Measurements from ENCODE around the gene TECPR1. TPM values are rescaled to one million over a fixed set of nuclear protein-coding genes. Genes with fewer than 3 reads are reported as not detected.

TECPR1 gene
- total RNA-seq, 1 experiment from 2014 or later = 14.5 TPM

DNA sequence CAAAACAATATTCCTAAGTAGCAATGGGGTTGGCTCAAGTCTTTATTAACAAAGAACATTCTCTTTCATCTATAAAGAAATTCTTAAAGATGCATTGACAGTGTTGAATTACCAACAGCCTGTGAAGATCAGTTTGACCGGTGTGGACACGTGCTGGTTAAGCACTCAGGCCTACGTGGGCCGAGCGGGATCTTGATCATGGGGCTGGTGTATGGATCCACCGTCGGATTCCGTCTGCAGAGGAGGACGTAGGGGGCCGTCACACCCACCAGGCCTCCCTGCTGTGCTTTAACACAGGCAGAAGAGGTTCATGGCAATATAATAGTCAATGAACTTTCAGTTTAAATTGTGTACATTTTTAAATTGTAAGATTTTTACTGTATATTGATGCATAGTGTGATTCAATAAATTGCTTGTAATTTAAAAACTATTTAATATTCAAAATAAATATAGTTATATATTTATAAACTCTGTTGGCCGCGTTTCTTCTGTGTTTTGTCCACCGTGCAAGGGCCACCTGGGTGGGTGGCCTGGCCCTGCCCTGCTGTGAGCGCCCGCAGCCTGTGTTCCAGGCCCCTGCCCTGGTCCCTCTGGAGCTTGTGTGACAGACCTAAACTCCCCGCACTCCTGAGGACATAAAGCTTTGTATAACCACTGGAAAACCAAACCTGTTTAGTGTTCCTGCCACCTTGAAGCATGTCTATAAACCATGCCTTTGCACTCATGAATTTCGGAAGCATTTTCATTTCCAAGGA is 42.7 kb downstream of the TECPR1 start:
- no peaks in the 10 kb centered on the region for H3K9me3 ChIP-seq (replicated peaks)
- H3K4me1 ChIP-seq = no peaks in the 10 kb centered on the region
- H3K36me3 ChIP-seq = no peaks in the 10 kb centered on the region
- DNase-seq = no peak
- H3K27ac ChIP-seq = no peak overlapping the region
- H3K4me3 ChIP-seq = no peak overlapping the region
- no peaks in the 10 kb centered on the region for H3K27me3 ChIP-seq

DNA sequence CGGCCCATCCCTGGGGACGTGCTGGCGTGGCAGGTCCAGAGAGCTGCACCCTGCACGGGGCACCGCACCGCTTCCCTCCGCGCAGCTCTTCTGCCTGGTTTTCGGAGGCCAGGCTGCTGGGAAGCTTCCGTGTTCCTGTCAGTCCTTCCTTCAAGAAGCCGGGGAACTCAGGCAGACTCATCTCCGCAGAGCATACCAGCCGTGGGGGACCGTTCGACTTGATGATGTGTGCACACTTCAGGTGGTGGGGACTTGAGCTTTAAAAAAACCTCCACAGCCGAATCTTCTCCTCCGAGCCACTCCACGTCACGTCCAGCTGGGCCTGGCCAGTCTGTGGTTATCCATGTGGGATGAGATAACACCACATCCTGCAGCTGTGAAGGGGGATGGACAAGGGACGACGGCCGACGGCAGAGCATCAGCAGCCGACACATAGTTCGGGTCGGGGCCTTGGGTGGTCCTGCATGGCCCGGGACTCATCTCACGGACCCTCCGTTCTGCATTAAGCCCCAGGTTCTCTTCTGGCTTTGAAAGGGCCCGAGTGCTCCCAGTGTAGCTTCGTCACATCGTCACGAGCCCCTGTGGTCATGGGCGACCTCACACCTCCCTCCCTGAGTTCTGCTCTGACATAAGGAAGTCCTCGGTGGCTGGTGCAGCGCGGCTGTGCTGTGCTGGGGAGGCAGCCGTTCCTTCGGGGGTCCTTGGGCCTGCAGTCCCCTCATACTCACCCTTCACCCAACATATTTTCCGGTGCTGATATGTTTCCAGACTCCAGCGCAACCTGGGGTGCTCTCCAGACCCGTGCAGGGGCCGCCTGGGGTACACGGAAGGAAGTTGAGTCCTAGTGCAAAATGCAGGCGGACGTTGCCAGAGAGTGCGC is 45.3 kb downstream of the TECPR1 start:
- no peaks in the 10 kb centered on the region for H3K4me1 ChIP-seq
- H3K9me3 ChIP-seq (replicated peaks) = no peaks in the 10 kb centered on the region
- no peaks in the 10 kb centered on the region for H3K36me3 ChIP-seq
- no peak overlapping the region for H3K4me3 ChIP-seq
- H3K27me3 ChIP-seq = no peaks in the 10 kb centered on the region
- no peak overlapping the region for H3K27ac ChIP-seq
- no peak for DNase-seq

DNA sequence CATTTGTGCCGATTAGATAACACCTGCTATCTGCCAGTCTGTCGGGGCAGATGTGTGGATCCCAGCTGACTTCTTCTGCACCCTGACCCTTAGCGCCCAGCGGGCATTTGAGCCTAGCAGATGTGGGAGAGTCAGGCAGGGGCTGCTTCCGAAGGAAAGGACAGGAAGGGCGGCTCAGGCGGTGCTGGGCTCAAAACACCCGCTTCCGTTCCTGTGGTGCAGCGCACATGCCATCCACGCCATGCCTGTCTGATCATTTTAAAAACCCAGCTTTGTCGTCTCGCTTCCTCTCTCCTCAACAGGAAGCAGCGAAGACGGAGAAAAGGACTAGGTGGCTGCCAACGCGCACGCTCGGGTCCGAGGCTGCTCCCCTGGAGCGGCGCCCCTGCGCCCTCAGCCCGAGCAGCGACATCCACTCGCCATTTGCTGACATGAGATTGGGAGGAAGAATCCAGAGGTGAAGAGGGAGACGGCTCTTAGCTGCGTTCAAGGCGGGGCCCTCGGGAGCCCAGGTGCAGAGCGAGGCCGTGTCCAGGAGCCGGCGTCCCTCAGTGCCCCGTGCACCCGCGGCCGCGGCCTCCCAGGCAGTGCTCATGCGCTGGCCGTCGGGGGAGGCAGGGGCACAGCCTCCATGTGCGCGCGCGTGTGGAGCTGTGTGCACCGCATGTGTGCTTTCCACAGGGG is 46.7 kb downstream of the TECPR1 start:
- Histone ChIP-seq H3K27ac (no peak overlapping the region), H3K27me3 (no peaks in the 10 kb centered on the region), H3K9me3 (replicated peaks) (no peaks in the 10 kb centered on the region), H3K36me3 (no peaks in the 10 kb centered on the region), H3K4me3 (no peak overlapping the region), H3K4me1 (peaks cover 4% of the 10 kb centered on the region; the same call in 1 of the 2 replicates)
- no peak for DNase-seq

DNA sequence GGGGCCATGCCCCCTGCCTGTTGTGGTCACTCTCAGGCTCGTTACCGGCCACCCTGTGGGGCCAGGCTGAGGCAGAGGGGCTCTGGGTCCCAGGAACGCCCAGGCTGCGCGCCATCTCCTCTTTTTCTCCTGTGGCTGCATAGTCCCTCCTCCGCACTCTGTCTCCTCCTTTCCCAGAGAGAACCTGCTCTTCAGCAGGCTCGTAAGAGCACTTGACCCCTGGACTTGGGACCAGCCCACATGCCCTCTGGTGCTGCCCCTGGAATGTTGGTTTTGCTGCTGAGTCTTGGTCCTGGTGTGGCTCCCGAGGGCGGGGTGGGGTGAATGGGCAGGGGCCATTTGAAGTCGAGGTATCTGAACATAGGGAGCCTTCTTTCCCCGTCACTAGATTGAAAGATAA is 47.4 kb downstream of the TECPR1 start:
- H3K27me3 ChIP-seq = no peaks in the 10 kb centered on the region
- no peak overlapping the region for H3K4me3 ChIP-seq
- no peaks in the 10 kb centered on the region for H3K9me3 ChIP-seq (replicated peaks)
- H3K36me3 ChIP-seq = no peaks in the 10 kb centered on the region
- peaks cover 6% of the 10 kb centered on the region; the same call in 1 of the 2 replicates for H3K4me1 ChIP-seq
- no peak overlapping the region for H3K27ac ChIP-seq
- DNase-seq = no peak

DNA sequence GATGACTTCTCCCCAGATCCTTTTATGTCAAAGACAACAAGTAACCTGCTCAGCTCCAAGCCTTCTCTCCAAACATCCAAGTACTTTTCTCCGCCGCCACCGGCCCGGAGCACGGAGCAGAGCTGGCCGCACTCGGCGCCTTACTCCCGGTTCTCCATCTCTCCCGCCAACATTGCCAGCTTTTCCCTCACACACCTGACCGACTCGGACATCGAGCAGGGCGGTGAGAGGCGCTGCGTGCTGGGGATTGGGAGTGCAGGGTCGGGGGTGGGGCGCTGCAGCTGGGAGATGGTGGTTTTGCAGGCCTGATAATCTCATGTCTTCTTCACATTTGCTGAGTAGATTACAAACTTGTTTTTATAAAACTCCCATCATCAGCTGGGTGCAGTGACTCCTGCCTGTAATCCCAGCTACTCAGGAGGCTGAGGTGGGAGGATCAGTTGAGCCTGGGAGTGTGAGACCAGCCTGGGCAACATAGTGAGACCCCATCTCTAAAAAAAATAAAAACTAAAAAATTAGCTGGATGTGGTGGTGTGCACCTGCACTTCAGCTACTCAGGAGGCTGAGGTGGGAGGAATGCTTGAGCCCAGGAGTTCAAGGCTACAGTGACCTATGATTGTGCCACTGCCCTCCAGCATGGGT is 47.9 kb downstream of the TECPR1 start:
- H3K27ac ChIP-seq = no peak overlapping the region
- no peak for DNase-seq

DNA sequence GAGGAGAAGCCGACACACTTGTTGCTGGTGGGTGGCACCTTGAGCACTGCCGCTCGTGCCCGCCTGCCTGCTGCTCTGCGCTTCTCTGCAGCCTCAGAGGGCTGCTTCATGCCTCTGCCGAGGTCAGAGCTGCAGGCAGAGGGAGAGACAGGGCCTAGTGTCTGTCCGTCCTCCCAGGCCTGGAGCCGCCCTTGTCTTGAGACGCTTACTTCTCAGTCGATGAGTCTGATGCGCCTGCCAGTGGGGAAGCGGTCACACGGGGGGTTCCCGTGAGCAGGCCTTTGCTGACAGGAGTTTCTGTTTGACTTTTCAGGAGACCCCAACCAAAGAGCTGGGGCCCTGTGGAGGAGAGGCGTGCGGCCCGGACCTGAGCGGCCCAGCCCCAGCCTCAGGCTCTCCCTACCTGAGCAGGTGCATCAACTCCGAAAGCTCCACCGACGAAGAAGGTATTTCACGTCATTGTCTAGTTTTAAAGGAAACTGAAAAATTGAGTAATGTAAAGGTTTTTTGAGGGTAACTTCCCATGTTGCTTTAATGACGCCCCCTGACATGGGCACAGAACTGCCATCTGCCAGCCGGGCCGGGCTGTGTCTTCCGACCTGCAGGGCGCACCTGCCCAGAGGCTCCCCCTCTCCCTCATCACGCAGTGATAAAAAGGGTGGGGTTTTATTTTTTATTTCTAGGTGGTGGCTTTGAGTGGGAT is 48.6 kb downstream of the TECPR1 start:
- no peaks in the 10 kb centered on the region for H3K27me3 ChIP-seq
- no peaks in the 10 kb centered on the region for H3K9me3 ChIP-seq (replicated peaks)
- H3K4me3 ChIP-seq = no peak overlapping the region
- H3K27ac ChIP-seq = no peak overlapping the region
- no peaks in the 10 kb centered on the region for H3K36me3 ChIP-seq
- H3K4me1 ChIP-seq = peaks cover 6% of the 10 kb centered on the region; the same call in 1 of the 2 replicates
- DNase-seq = no peak

More for the DNA sequence above, 47.9 kb downstream of the TECPR1 start:
- H3K4me3 ChIP-seq = no peak overlapping the region
- H3K27me3 ChIP-seq = no peaks in the 10 kb centered on the region
- no peaks in the 10 kb centered on the region for H3K9me3 ChIP-seq (replicated peaks)
- H3K4me1 ChIP-seq = peaks cover 6% of the 10 kb centered on the region; the same call in 1 of the 2 replicates
- no peaks in the 10 kb centered on the region for H3K36me3 ChIP-seq

DNA sequence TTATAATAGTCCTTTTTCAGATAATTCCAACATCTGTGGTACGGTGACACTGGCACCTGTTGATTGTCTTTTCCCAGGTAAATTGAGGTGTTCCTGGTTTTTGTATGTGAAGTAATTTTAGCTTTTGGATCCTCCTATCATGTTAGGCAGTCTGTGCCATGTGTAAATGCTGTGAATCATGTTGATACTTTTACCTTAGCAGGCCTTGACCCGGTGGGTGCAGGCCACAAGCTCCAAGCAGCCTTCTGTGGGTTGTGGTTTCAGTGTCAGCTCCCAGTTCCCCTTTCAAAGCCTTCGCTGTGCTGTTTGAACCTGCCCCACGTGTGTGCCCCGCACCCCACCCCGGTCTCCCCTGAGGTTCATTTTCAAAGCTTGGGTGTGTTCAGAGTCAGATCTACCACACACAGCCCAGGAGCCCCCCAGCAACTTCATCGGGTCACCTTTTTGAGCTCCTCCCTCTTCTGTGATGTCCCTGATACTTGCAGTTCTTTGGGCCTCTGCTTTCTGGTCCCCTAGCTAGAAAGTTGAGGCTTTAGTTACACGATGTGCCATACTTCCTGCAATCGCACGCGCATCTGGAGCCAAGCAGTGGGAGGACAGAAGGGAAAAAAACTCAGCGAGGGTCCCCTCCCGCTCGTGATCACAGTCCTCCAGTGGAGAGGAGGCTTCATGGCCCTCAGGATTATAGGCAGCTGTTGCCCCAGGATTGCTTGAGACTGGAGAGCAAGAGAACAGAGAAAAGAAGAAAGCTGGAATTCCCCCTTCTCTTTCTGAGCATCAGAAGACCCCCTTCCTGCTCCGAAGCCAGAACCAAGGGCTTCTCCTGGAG is 49.5 kb downstream of the TECPR1 start:
- no peaks in the 10 kb centered on the region for H3K27me3 ChIP-seq

DNA sequence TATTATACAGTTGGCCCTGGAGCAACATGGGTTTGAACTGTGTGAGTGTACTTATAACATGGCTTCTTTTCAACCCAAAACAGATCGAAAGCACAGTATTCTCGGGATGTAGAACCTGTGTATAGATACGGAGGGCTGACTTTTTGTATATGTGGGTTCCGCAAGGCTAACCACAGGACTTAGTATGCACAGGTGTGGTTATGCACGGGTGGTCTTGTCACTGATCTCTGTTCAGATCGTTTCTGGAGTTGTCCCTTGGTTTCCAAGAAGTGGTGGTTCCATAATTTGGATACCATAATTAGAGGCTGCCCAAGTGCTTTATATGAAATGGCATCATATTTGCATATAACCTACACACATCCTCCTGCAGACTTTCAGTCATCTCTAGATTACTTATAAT is 51.7 kb downstream of the TECPR1 start:
- Histone ChIP-seq H3K27ac (no peak overlapping the region), H3K9me3 (replicated peaks) (no peaks in the 10 kb centered on the region), H3K4me1 (peaks cover 6% of the 10 kb centered on the region; the same call in 1 of the 2 replicates), H3K27me3 (no peaks in the 10 kb centered on the region), H3K4me3 (no peak overlapping the region), H3K36me3 (no peaks in the 10 kb centered on the region)
- DNase-seq = no peak

More for the DNA sequence above, 49.5 kb downstream of the TECPR1 start:
- peaks cover 6% of the 10 kb centered on the region; the same call in 1 of the 2 replicates for H3K4me1 ChIP-seq
- H3K9me3 ChIP-seq (replicated peaks) = no peaks in the 10 kb centered on the region
- no peak overlapping the region for H3K27ac ChIP-seq
- no peak for DNase-seq
- H3K36me3 ChIP-seq = no peaks in the 10 kb centered on the region
- no peak overlapping the region for H3K4me3 ChIP-seq

DNA sequence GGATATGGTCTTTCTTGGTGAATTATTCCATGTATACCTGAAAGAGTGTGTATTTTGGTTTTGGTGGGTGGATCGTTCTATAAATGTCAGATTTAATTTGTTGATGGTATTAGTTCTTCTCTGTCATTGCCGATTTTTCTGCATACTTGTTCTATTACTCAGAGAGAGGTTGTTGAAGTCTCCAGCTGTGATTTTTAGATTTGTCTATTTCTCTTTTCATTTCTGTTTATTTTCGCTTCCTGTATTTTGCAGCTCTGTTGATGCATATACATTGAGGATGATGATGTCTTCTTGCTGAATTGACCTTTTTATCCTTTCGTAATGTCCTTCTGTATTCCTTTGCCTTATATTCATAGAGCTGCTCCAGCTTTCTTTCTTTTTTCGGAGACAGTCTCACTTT is 52.9 kb downstream of the TECPR1 start:
- H3K4me1 ChIP-seq = peaks cover 6% of the 10 kb centered on the region; the same call in 1 of the 2 replicates
- H3K4me3 ChIP-seq = no peak overlapping the region
- H3K27ac ChIP-seq = no peak overlapping the region
- H3K27me3 ChIP-seq = no peaks in the 10 kb centered on the region
- no peak for DNase-seq
- H3K9me3 ChIP-seq (replicated peaks) = no peaks in the 10 kb centered on the region
- H3K36me3 ChIP-seq = no peaks in the 10 kb centered on the region; the same call in 1 of the 2 replicates

DNA sequence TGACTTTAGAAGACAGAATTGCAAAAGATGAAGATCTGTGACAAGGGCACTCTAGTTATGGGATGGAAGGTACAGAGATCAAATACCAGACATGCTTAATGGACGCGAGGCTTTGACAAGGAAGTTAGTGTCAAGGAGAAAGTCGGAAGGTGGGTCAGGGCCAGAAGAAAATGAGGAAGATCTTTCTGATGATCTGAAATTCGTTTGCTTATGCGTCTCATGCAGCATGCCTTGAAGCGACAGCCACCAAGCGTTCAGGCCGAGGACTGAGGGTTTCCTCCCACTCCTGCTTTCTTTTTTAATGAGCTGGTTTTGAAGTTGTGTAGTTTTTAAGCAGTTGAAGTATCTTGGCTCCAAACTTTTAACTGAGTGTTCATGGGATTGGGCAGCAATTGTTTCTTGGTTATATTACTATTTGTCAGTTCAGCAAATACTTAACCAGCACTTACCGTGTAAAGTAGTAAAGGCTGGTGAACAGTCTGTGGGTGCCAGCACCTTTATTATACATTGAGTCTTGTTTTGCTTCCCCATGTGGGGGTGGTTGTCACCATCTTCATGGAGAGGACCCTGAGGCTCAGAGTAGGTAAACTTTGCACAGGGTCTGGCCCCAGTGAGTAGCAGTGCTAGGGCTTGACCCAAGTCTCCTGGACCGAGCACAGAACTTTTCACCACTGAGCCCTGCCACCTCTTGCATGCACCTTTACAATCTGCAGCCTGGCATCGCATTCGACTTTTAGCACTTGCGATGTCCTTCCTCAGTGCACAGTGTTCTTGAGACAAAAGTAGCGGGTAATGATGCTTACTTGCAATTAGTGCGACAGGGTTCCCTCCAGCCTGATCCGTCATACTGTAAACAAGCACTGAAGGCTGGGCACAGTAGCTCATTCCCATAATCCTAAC is 55.1 kb downstream of the TECPR1 start:
- Histone ChIP-seq H3K27me3 (no peaks in the 10 kb centered on the region), H3K9me3 (replicated peaks) (no peaks in the 10 kb centered on the region), H3K36me3 (peaks cover 12% of the 10 kb centered on the region), H3K4me1 (peaks cover 6% of the 10 kb centered on the region; the same call in 1 of the 2 replicates), H3K27ac (no peak overlapping the region), H3K4me3 (no peak overlapping the region)
- no peak for DNase-seq

DNA sequence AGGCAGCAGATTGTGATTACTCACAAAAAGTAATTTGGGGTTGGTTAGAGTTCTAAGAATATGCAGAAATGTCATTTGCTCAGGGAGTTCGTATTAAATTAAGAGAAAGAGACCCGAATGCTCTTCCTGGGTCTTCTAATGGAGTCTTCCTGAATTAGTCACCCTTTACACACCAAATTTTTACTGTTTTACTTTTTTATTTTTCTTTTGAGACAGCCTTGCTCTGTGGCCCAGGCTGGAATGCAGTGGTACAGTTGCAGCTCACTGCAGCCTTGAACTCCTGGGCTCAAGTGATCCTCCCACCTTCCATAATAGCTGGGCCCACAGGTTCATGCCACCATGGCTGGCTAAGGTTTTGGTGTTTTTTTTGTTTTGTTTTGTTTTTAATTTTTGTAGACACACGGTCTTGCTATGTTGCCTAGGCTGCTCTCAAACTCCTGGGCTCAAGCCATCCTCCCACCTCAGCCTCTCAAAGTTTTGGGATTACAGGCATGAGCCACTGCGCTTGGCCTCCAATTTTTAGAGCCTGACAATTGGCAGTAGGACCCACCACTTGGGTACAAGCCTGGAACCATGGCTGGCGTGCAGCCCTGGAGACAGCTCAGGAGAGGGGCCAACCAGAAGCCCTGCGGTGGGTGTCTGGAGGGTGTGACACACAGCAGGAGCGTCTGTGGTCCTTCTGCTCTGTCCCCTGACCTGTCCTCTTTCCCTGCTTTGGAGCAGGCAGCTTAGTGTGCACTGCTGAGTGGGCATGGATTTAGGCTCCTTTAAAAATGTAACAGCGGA is 57.2 kb downstream of the TECPR1 start:
- Histone ChIP-seq H3K27me3 (no peaks in the 10 kb centered on the region), H3K4me3 (no peak overlapping the region), H3K36me3 (peaks cover 19% of the 10 kb centered on the region), H3K4me1 (no peaks in the 10 kb centered on the region), H3K9me3 (replicated peaks) (no peaks in the 10 kb centered on the region), H3K27ac (no peak overlapping the region)
- no peak for DNase-seq

DNA sequence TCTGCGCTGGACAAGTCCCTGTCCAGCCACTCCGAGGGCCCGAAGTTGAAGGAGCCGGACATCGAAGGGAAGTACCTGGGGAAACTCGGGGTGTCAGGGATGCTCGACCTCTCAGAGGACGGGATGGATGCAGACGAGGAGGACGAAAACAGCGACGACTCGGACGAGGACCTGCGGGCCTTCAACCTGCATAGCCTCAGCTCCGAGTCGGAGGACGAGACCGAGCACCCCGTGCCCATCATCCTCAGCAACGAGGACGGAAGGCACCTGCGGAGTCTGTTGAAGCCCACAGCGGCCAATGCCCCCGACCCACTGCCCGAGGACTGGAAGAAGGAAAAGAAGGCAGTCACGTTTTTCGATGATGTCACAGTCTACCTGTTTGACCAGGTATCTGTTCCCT is 57.8 kb downstream of the TECPR1 start:
- Histone ChIP-seq H3K9me3 (replicated peaks) (no peaks in the 10 kb centered on the region), H3K27ac (no peak overlapping the region), H3K4me1 (no peaks in the 10 kb centered on the region), H3K4me3 (no peak overlapping the region), H3K27me3 (no peaks in the 10 kb centered on the region), H3K36me3 (peaks cover 19% of the 10 kb centered on the region)
- DNase-seq = no peak
